WERI-Rb-1 (cell line): ENCODE data around the gene GALNTL6.

Source experiments
- DNase-seq: peaks from one replicate; pipeline ENCODE4 v3.0.0-alpha.2; 2020
- H3K27ac ChIP-seq: fragments of 250-450 bp; sonication (Bioruptor Pico); 2 replicates; pipeline ENCODE4 v1.5.1; 2020; ENCODE audit warnings: mild to moderate bottlenecking, moderate library complexity
- H3K27me3 ChIP-seq: fragments of 250-450 bp; sonication (Bioruptor Pico); 2 replicates; pipeline ENCODE4 v1.5.1; 2021; ENCODE audit warnings: mild to moderate bottlenecking, low read depth, moderate library complexity; ENCODE audit not compliant: insufficient read depth, severe bottlenecking
- H3K36me3 ChIP-seq: fragments of 250-450 bp; sonication (Bioruptor Pico); 2 replicates; pipeline ENCODE4 v1.5.1; 2020; ENCODE audit warnings: mild to moderate bottlenecking, moderate library complexity
- H3K4me3 ChIP-seq: 2 replicates; pipeline ENCODE4 v1.5.1; 2011; ENCODE audit warnings: low read depth, mild to moderate bottlenecking, control low read depth, low read length
- H3K9me3 ChIP-seq: fragments of 250-450 bp; sonication (Bioruptor Pico); 2 replicates; pipeline ENCODE4 v1.5.1; 2021; ENCODE audit warnings: mild to moderate bottlenecking, moderate library complexity; ENCODE audit not compliant: severe bottlenecking
- CTCF ChIP-seq: IDR thresholded peaks from 2 replicates; pipeline ENCODE4 v1.5.1; 2011; ENCODE audit warnings: low read depth, mild to moderate bottlenecking, control low read depth, inconsistent platforms, low read length

The GALNTL6 gene

GRCh38 chr4:172982151-172982590 lies 1169.0 kb downstream of the GALNTL6 start:
- TF ChIP-seq CTCF = no peak
- no peaks in the 10 kb centered on the region for H3K9me3 ChIP-seq
- no peaks in the 10 kb centered on the region for H3K27me3 ChIP-seq
- H3K4me3 ChIP-seq = no peak overlapping the region
- no peak for DNase-seq
- H3K36me3 ChIP-seq = no peaks in the 10 kb centered on the region
- H3K27ac ChIP-seq = no peak overlapping the region

DNA sequence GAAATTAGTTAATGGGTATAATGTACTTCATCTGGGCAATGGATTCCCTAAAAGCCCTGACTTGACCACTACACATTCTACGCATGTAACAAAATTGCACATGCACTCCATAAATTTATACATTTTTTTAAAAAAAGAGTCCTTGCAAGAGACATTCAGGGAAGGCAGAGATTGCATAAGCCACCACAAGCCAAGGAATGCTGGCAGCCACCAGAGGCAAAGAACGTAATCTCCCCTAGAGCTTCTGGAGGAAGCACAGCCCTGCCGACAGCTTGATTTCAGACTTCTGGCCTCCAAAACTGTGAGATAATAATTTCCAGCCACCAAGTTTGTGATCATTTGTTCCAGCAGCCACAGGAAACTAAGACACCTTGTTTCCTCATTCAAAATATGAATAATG lies 1169.8 kb downstream of the GALNTL6 start:
- no peak overlapping the region for H3K4me3 ChIP-seq
- H3K36me3 ChIP-seq = no peaks in the 10 kb centered on the region
- no peak overlapping the region for H3K27ac ChIP-seq
- H3K9me3 ChIP-seq = no peaks in the 10 kb centered on the region
- TF ChIP-seq CTCF = no peak
- H3K27me3 ChIP-seq = no peaks in the 10 kb centered on the region
- no peak for DNase-seq

GRCh38 chr4:172983631-172984030 lies 1170.4 kb downstream of the GALNTL6 start:
- TF ChIP-seq CTCF = no peak
- Histone ChIP-seq H3K9me3 (peaks cover 4% of the 10 kb centered on the region), H3K4me3 (no peak overlapping the region), H3K36me3 (no peaks in the 10 kb centered on the region), H3K27ac (no peak overlapping the region), H3K27me3 (no peaks in the 10 kb centered on the region)
- DNase-seq = no peak

DNA sequence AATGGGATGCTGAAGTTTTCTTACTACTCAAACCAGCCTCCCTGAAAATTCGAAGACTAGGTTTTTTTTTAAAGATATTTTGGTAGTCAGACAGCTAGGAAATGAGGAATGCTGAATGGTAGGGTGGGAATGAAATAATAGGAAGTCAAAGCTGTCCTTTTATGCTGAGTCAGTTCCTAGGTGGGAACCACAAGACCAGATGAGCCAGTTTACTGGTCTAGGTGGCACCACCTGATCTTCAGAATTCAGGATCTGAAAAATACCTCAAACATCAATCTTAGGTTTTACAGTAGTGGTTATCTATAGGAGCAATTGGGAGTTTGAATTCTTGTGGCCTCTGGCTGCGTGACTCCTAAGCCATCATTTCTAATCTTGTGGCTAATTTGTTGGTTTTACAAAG lies 1172.3 kb downstream of the GALNTL6 start:
- no peak for TF ChIP-seq CTCF
- peaks cover 8% of the 10 kb centered on the region for H3K9me3 ChIP-seq
- no peak overlapping the region for H3K27ac ChIP-seq
- H3K27me3 ChIP-seq = no peaks in the 10 kb centered on the region
- H3K36me3 ChIP-seq = no peaks in the 10 kb centered on the region
- DNase-seq = no peak
- no peak overlapping the region for H3K4me3 ChIP-seq

DNA sequence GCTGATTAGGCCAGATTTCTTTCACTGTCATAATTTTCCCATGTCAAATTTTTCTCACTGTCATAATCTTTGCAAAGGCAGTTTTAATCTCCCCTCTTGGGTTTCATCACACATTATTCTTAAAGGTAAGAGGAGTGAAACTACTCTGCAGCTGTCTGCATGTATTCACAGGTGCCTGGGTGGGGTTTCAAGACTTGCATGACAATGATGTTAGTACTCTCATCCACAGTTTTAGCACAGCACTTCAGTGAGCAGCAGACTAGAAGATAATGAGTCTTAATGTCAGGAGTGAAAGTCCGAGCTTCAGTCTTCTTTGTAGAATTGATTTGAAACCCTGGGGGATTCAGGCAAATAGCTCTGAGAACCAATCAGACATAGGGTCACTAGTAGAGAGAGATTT lies 1172.9 kb downstream of the GALNTL6 start:
- H3K27ac ChIP-seq = no peak overlapping the region

More for the DNA sequence above, 1172.9 kb downstream of the GALNTL6 start:
- TF ChIP-seq CTCF = no peak
- DNase-seq = no peak
- Histone ChIP-seq H3K4me3 (no peak overlapping the region), H3K36me3 (no peaks in the 10 kb centered on the region), H3K9me3 (peaks cover 8% of the 10 kb centered on the region), H3K27me3 (no peaks in the 10 kb centered on the region)
